CD14-positive monocyte (primary cell): ENCODE data around the gene TTC9C. TPM values are rescaled to one million over a fixed set of nuclear protein-coding genes. Genes with fewer than 3 reads are reported as not detected.

Source experiments
- DNase-seq, 3 donors: peaks; one replicate each; pipeline ENCODE4 v3.0.0-alpha.2; 2011 to 2022
- H2AFZ ChIP-seq: 2 replicates; pipeline ENCODE4 v1.6.0; 2012; ENCODE audit warnings: mild to moderate bottlenecking, low read depth, low read length, inconsistent platforms; ENCODE audit not compliant: insufficient read depth, poor library complexity, severe bottlenecking
- H3K27ac ChIP-seq, 2 donors: 1 replicate in 1 of 2; 2 replicates in 1 of 2; pipeline ENCODE4 v1.5.1; 2012 to 2013; ENCODE audit warnings: low read length in 2 of 2, control low read depth in 1 of 2, inconsistent platforms in 1 of 2, low read depth in 1 of 2, mild to moderate bottlenecking in 1 of 2
- H3K27me3 ChIP-seq, 2 donors: one replicate each; pipeline versions ENCODE4 v1.6.0 to v1.6.1; 2011 to 2013; ENCODE audit warnings: low read length in 2 of 2; ENCODE audit not compliant: control insufficient read depth in 2 of 2, insufficient read depth in 2 of 2
- H3K36me3 ChIP-seq, 2 donors: replicated peaks in 1 of 2; 1 replicate in 1 of 2; 2 replicates in 1 of 2; pipeline versions ENCODE4 v1.5.1 to v1.6.1; 2012 to 2013; ENCODE audit warnings: low read length in 2 of 2, control low read depth in 1 of 2, inconsistent platforms in 1 of 2, mild to moderate bottlenecking in 1 of 2; ENCODE audit not compliant: insufficient read depth in 2 of 2, control insufficient read depth in 1 of 2
- H3K4me1 ChIP-seq, 2 donors: 1 replicate in 1 of 2; 2 replicates in 1 of 2; pipeline versions ENCODE4 v1.5.1 to v1.6.1; 2012 to 2013; ENCODE audit warnings: low read length in 2 of 2, control low read depth in 1 of 2, inconsistent platforms in 1 of 2, mild to moderate bottlenecking in 1 of 2, moderate library complexity in 1 of 2; ENCODE audit not compliant: insufficient read depth in 2 of 2, control insufficient read depth in 1 of 2
- H3K4me2 ChIP-seq: replicated peaks from 2 replicates; pipeline ENCODE3; 2012; ENCODE audit warnings: low read length, moderate library complexity, mild to moderate bottlenecking; ENCODE audit not compliant: poor library complexity, severe bottlenecking; ENCODE audit errors: extremely low read depth
- H3K4me3 ChIP-seq, 3 experiments: fragments of 200-600 bp in 1 of 3; sonication (generic) in 1 of 3; replicated peaks in 1 of 3; 1 replicate in 2 of 3; 2 replicates in 1 of 3; pipeline ENCODE4 v1.5.1; 2011 to 2013; ENCODE audit warnings: low read length in 3 of 3, mild to moderate bottlenecking in 3 of 3, control low read depth in 2 of 3, low read depth in 2 of 3, inconsistent platforms in 1 of 3, moderate library complexity in 1 of 3
- H3K79me2 ChIP-seq: 2 replicates; pipeline ENCODE4 v1.6.0; 2012; ENCODE audit warnings: mild to moderate bottlenecking, control low read depth, inconsistent platforms, low read length, moderate library complexity; ENCODE audit not compliant: insufficient read depth
- H3K9ac ChIP-seq: 2 replicates; pipeline ENCODE4 v1.6.0; 2017; ENCODE audit warnings: low read length, mild to moderate bottlenecking; ENCODE audit not compliant: insufficient read depth, poor library complexity, severe bottlenecking
- H3K9me3 ChIP-seq, 2 donors: replicated peaks in 1 of 2; 1 replicate in 1 of 2; 2 replicates in 1 of 2; pipeline versions ENCODE4 v1.5.1 to v1.6.1; 2012 to 2013; ENCODE audit warnings: low read length in 2 of 2, control low read depth in 1 of 2; ENCODE audit not compliant: control insufficient read depth in 1 of 2, insufficient read depth in 1 of 2
- H4K20me1 ChIP-seq: 2 replicates; pipeline ENCODE4 v1.6.0; 2012; ENCODE audit warnings: mild to moderate bottlenecking, low read length, control low read depth, moderate library complexity; ENCODE audit not compliant: insufficient read depth
- H3K27ac Mint-ChIP-seq, 7 donors: one replicate each; pipeline ENCODE4 v1.8.0; 2020; ENCODE audit warnings: mild to moderate bottlenecking in 7 of 7, mixed read lengths in 7 of 7, moderate library complexity in 6 of 7, inconsistent platforms in 2 of 7
- H3K27me3 Mint-ChIP-seq, 3 donors: one replicate each; pipeline ENCODE4 v1.8.0; 2021 to 2022; ENCODE audit warnings: low read depth in 3 of 3, mild to moderate bottlenecking in 3 of 3, mixed read lengths in 3 of 3, moderate library complexity in 3 of 3, inconsistent platforms in 1 of 3
- H3K36me3 Mint-ChIP-seq, 2 donors: one replicate each; pipeline ENCODE4 v1.8.0; 2020; ENCODE audit warnings: mixed read lengths in 2 of 2, inconsistent platforms in 1 of 2, mild to moderate bottlenecking in 1 of 2
- H3K4me1 Mint-ChIP-seq: one replicate; pipeline ENCODE4 v1.8.0; 2020; ENCODE audit warnings: mild to moderate bottlenecking, mixed read lengths
- H3K4me3 Mint-ChIP-seq, 2 donors: one replicate each; pipeline ENCODE4 v1.8.0; 2020; ENCODE audit warnings: mild to moderate bottlenecking in 2 of 2, mixed read lengths in 2 of 2, moderate library complexity in 1 of 2
- H3K9me3 Mint-ChIP-seq, 7 donors: one replicate each; pipeline ENCODE4 v1.8.0; 2020 to 2022; ENCODE audit warnings: mixed read lengths in 7 of 7, mild to moderate bottlenecking in 6 of 7, moderate library complexity in 6 of 7, inconsistent platforms in 2 of 7
- CTCF ChIP-seq: fragments of 200-600 bp; IDR thresholded peaks from one replicate; pipeline ENCODE4 v1.8.0; 2022; ENCODE audit warnings: antibody characterized with exemption, mild to moderate bottlenecking
- WGBS: methylation state at CpG from one replicate; pipeline ENCODE4 v1.1.5; 2013; ENCODE audit warnings: missing lambda C conversion rate; ENCODE audit not compliant: insufficient coverage; 5-methylcytosine and 5-hydroxymethylcytosine counted together
- intact Hi-C, 2 donors: fragments of 100-400 bp; cut with micrococcal nuclease; formaldehyde crosslinking; loops; one replicate each; pipeline versions ENCODE4 v1.15.0 to v1.15.1; 2023
- polyA plus RNA-seq, 3 donors: library from polyadenylated mRNA; depleted of rRNA in 1 of 3; unstranded in 2 of 3; stranded (reverse) in 1 of 3; fragments of 300-500 nt in 2 of 3; fragments of >200 nt in 1 of 3; fragmentation: Illumina TruSeq in 2 of 3; gene quantifications; 1 replicate in 2 of 3; 2 replicates in 1 of 3; pipeline ENCODE4 v1.2.3, GENCODE V29; 2012 to 2021

The TTC9C gene
- polyA plus RNA-seq, 3 donors, result 17.9 to 21.6 (median 20.4) TPM

- Histone ChIP-seq H3K9ac (no peak overlapping the region), H2AFZ (no peak overlapping the region), H4K20me1 (no peaks in the 10 kb centered on the region), H3K9me3 (no peaks in the 10 kb centered on the region), H3K79me2 (peaks cover 21% of the 10 kb centered on the region), H3K36me3 (peaks cover 24 to 27% of the 10 kb centered on the region in 2 donors), H3K27ac (no peak overlapping the region), H3K4me1 (peaks cover 8 to 13% of the 10 kb centered on the region in 2 donors), H3K27me3 (no peaks in the 10 kb centered on the region), H3K4me2 (no peak overlapping the region), H3K4me3 (no peak overlapping the region)
- no peak for DNase-seq
- Mint-ChIP-seq H3K9me3 (peaks cover 0 to 3% (median 0%) of the 10 kb centered on the region in 7 donors), H3K4me1 (peaks cover 10% of the 10 kb centered on the region), H3K27ac (peak overlapping the region in 2 of 7 donors; percentile 25 to 49), H3K36me3 (peaks cover 24 to 45% of the 10 kb centered on the region in 2 donors), H3K4me3 (no peak overlapping the region), H3K27me3 (peaks cover 0 to 1% (median 0%) of the 10 kb centered on the region in 3 donors)
- TF ChIP-seq CTCF, result no peak
- 100% methylated on average over 1 of the region's 7 CpGs for WGBS
- intact Hi-C loops, result loop anchor here in 1 of 2 donors (10.0 kb wide), 1 partner anchor 188 kb away; the partner anchor contains the start of gene TUT1
Measured at GRCh38 chr11:62782753-62783152, 54.5 kb downstream of the TTC9C start.

GRCh38 chr11:62786318-62787004, 58.2 kb downstream of the TTC9C start:
- peak; percentile 85 to 89 (median 87) for DNase-seq
- Histone ChIP-seq H3K4me2 (peak overlapping the region; percentile 95), H3K4me1 (peaks cover 26 to 48% of the 10 kb centered on the region in 2 donors), H4K20me1 (peaks cover 11% of the 10 kb centered on the region), H3K27me3 (no peaks in the 10 kb centered on the region), H3K79me2 (peaks cover 59% of the 10 kb centered on the region), H3K9ac (peak overlapping the region; percentile 98), H3K4me3 (peak overlapping the region; percentile 77 to 100 (median 84)), H3K36me3 (peaks cover 33 to 35% of the 10 kb centered on the region in 2 donors), H3K9me3 (no peaks in the 10 kb centered on the region), H3K27ac (peak overlapping the region; percentile 83 to 98), H2AFZ (peak overlapping the region; percentile 93)
- Mint-ChIP-seq H3K4me1 (peaks cover 43% of the 10 kb centered on the region), H3K36me3 (peaks cover 26 to 40% of the 10 kb centered on the region in 2 donors), H3K27ac (peak overlapping the region; percentile 83 to 92 (median 89)), H3K9me3 (peaks cover 0 to 3% (median 0%) of the 10 kb centered on the region in 7 donors), H3K4me3 (peak overlapping the region; percentile 78 to 85), H3K27me3 (no peaks in the 10 kb centered on the region)
- peak; percentile 98 for TF ChIP-seq CTCF
- intact Hi-C loops, result loop anchor here (1.0 to 10.0 kb wide), 7 partner anchors 25 to 192 kb away; partner anchors contain the start of genes POLR2G (in 1 of the 2), STX5 (in 1 of the 2), TEX54 (in 1 of the 2) and TUT1 (in 1 of the 2)
- 2% methylated on average over 51 of the region's 51 CpGs for WGBS
